ENCODE measurements around the gene MBD4.

- TF ChIP-seq, protein P1, sequence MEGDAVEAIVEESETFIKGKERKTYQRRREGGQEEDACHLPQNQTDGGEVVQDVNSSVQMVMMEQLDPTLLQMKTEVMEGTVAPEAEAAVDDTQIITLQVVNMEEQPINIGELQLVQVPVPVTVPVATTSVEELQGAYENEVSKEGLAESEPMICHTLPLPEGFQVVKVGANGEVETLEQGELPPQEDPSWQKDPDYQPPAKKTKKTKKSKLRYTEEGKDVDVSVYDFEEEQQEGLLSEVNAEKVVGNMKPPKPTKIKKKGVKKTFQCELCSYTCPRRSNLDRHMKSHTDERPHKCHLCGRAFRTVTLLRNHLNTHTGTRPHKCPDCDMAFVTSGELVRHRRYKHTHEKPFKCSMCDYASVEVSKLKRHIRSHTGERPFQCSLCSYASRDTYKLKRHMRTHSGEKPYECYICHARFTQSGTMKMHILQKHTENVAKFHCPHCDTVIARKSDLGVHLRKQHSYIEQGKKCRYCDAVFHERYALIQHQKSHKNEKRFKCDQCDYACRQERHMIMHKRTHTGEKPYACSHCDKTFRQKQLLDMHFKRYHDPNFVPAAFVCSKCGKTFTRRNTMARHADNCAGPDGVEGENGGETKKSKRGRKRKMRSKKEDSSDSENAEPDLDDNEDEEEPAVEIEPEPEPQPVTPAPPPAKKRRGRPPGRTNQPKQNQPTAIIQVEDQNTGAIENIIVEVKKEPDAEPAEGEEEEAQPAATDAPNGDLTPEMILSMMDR (IDR thresholded peaks at IDR 0.05), result no peak
- TF ChIP-seq ZFX (IDR thresholded peaks at IDR 0.05; ENCODE audit: borderline replicate concordance), result no peak
Measured at GRCh38 chr3:129461461-129462146, 21.9 kb upstream of the MBD4 start.
